Measurements from ENCODE around the gene SMARCC2.

SMARCC2 gene

GRCh38 chr12:56189099-56189917 lies at the start of gene SMARCC2:
Gene SMARCC2 (minus strand): TSS chr12:56189483. CDS start chr12:56189461, 22 bp downstream.
- FAIRE-seq = no peak

GRCh38 chr12:56237552-56237951 lies 48.3 kb upstream of the SMARCC2 start:
- no peak for FAIRE-seq

- FAIRE-seq = no peak
Measured at GRCh38 chr12:56236985-56237384, 47.7 kb upstream of the SMARCC2 start.

- FAIRE-seq = no peak
Measured at GRCh38 chr12:56236091-56236490, 46.8 kb upstream of the SMARCC2 start.

GRCh38 chr12:56234746-56235436 lies 45.6 kb upstream of the SMARCC2 start:
- no peak for FAIRE-seq

GRCh38 chr12:56231184-56231582 lies 41.9 kb upstream of the SMARCC2 start:
- FAIRE-seq = no peak

- FAIRE-seq = no peak
Measured at GRCh38 chr12:56230432-56231183, 41.3 kb upstream of the SMARCC2 start.

GRCh38 chr12:56229916-56230431 lies 40.7 kb upstream of the SMARCC2 start, which contains the start of gene SLC39A5:
Gene SLC39A5 (plus strand): TSS chr12:56230051. CDS start chr12:56231275, 1,224 bp downstream.
- no peak for FAIRE-seq

GRCh38 chr12:56229082-56229481 lies 39.8 kb upstream of the SMARCC2 start:
- FAIRE-seq = no peak

GRCh38 chr12:56224954-56225353 lies 35.7 kb upstream of the SMARCC2 start:
- no peak for FAIRE-seq

- FAIRE-seq = peak; percentile 96
Measured at GRCh38 chr12:56224102-56224701, 34.9 kb upstream of the SMARCC2 start, which contains the start of gene NABP2. Gene NABP2 (plus strand): TSS chr12:56224342. CDS start chr12:56224857, 515 bp downstream.

- no peak for FAIRE-seq
Measured at GRCh38 chr12:56223571-56224101, 34.4 kb upstream of the SMARCC2 start.

GRCh38 chr12:56222531-56222895 lies 33.2 kb upstream of the SMARCC2 start:
- no peak for FAIRE-seq

- peak; percentile 91 for FAIRE-seq
Measured at GRCh38 chr12:56221757-56222530, 32.7 kb upstream of the SMARCC2 start, which contains the start of gene RNF41. Gene RNF41 (minus strand): TSS chr12:56221922. CDS start chr12:56214047, 7,875 bp downstream.

GRCh38 chr12:56221232-56221756 lies 32.0 kb upstream of the SMARCC2 start:
- FAIRE-seq = no peak

- FAIRE-seq = no peak
Measured at GRCh38 chr12:56220611-56221231, 31.4 kb upstream of the SMARCC2 start.

GRCh38 chr12:56219840-56220239 lies 30.6 kb upstream of the SMARCC2 start:
- FAIRE-seq = no peak

- no peak for FAIRE-seq
Measured at GRCh38 chr12:56216461-56216860, 27.2 kb upstream of the SMARCC2 start.

- no peak for FAIRE-seq
Measured at GRCh38 chr12:56213878-56214277, 24.6 kb upstream of the SMARCC2 start.

- no peak for FAIRE-seq
Measured at GRCh38 chr12:56212361-56212760, 23.1 kb upstream of the SMARCC2 start.
